T-helper 1 cell treated with Interleukin-12 subunit alpha and Interleukin-12 subunit beta and Interleukin-4 antibody, amounts not matched to agents 30 μg/mL and 1 μg/mL, for 36 hours (primary cell): ENCODE measurements around the gene PPP1CC.
A peak's percentile ranks its signal among the peaks of the same experiment; 100 is the strongest.
"Not testable (repeated sequence)": the region's sequence is repeated elsewhere in the genome, so short reads cannot be mapped to it uniquely, and the experiment has no call there.

Source experiments
- H3K27ac Mint-ChIP-seq: one replicate; pipeline ENCODE4 v1.8.0; 2021; ENCODE audit warnings: mild to moderate bottlenecking, mixed read lengths
- H3K27me3 Mint-ChIP-seq: one replicate; pipeline ENCODE4 v1.8.0; 2021; ENCODE audit warnings: low read depth, mixed read lengths
- H3K36me3 Mint-ChIP-seq: one replicate; pipeline ENCODE4 v1.8.0; 2021; ENCODE audit warnings: low read depth, mixed read lengths
- H3K4me1 Mint-ChIP-seq: one replicate; pipeline ENCODE4 v1.8.0; 2021; ENCODE audit warnings: low read depth, mixed read lengths
- H3K4me3 Mint-ChIP-seq: one replicate; pipeline ENCODE4 v1.8.0; 2021; ENCODE audit warnings: mild to moderate bottlenecking, moderate library complexity, mixed read lengths
- H3K9me3 Mint-ChIP-seq: one replicate; pipeline ENCODE4 v1.8.0; 2021; ENCODE audit warnings: mixed read lengths

Gene PPP1CC

GRCh38 chr12:110766311-110767154, 23.8 kb upstream of the PPP1CC start:
- Mint-ChIP-seq H3K27me3 (no peaks in the 10 kb centered on the region), H3K9me3 (peaks cover 10% of the 10 kb centered on the region), H3K4me3 (no peak overlapping the region), H3K27ac (no peak overlapping the region), H3K4me1 (peaks cover 8% of the 10 kb centered on the region), H3K36me3 (no peaks in the 10 kb centered on the region)

- not testable (repeated sequence) for H3K4me3 Mint-ChIP-seq, H3K4me1 Mint-ChIP-seq, H3K27ac Mint-ChIP-seq, H3K27me3 Mint-ChIP-seq, H3K36me3 Mint-ChIP-seq
- H3K9me3 Mint-ChIP-seq: peaks cover 10% of the 10 kb centered on the region
Observed at GRCh38 chr12:110765572-110765971, 22.9 kb upstream of the PPP1CC start.

- no peaks in the 10 kb centered on the region for H3K36me3 Mint-ChIP-seq
- H3K4me1 Mint-ChIP-seq: peaks cover 6% of the 10 kb centered on the region
- H3K4me3 Mint-ChIP-seq: no peak overlapping the region
- no peak overlapping the region for H3K27ac Mint-ChIP-seq
- H3K9me3 Mint-ChIP-seq: peaks cover 9% of the 10 kb centered on the region
- H3K27me3 Mint-ChIP-seq: no peaks in the 10 kb centered on the region
Observed at GRCh38 chr12:110765111-110765510, 22.4 kb upstream of the PPP1CC start.

- no peaks in the 10 kb centered on the region for H3K36me3 Mint-ChIP-seq
- no peak overlapping the region for H3K27ac Mint-ChIP-seq
- peaks cover 6% of the 10 kb centered on the region for H3K4me1 Mint-ChIP-seq
- no peaks in the 10 kb centered on the region for H3K27me3 Mint-ChIP-seq
- peaks cover under 1% of the 10 kb centered on the region for H3K9me3 Mint-ChIP-seq
- no peak overlapping the region for H3K4me3 Mint-ChIP-seq
Observed at GRCh38 chr12:110763583-110763982, 20.9 kb upstream of the PPP1CC start.

GRCh38 chr12:110762891-110763290, 20.2 kb upstream of the PPP1CC start:
- peaks cover 6% of the 10 kb centered on the region for H3K4me1 Mint-ChIP-seq
- H3K27ac Mint-ChIP-seq: no peak overlapping the region
- H3K36me3 Mint-ChIP-seq: no peaks in the 10 kb centered on the region
- no peaks in the 10 kb centered on the region for H3K27me3 Mint-ChIP-seq
- H3K4me3 Mint-ChIP-seq: no peak overlapping the region
- no peaks in the 10 kb centered on the region for H3K9me3 Mint-ChIP-seq

GRCh38 chr12:110760204-110760609, 17.5 kb upstream of the PPP1CC start:
- no peak overlapping the region for H3K27ac Mint-ChIP-seq
- no peaks in the 10 kb centered on the region for H3K9me3 Mint-ChIP-seq
- no peak overlapping the region for H3K4me3 Mint-ChIP-seq
- no peaks in the 10 kb centered on the region for H3K27me3 Mint-ChIP-seq
- peaks cover 9% of the 10 kb centered on the region for H3K4me1 Mint-ChIP-seq
- no peaks in the 10 kb centered on the region for H3K36me3 Mint-ChIP-seq

- peaks cover 9% of the 10 kb centered on the region for H3K4me1 Mint-ChIP-seq
- no peaks in the 10 kb centered on the region for H3K9me3 Mint-ChIP-seq
- H3K4me3 Mint-ChIP-seq: no peak overlapping the region
- no peak overlapping the region for H3K27ac Mint-ChIP-seq
- no peaks in the 10 kb centered on the region for H3K27me3 Mint-ChIP-seq
- H3K36me3 Mint-ChIP-seq: no peaks in the 10 kb centered on the region
Observed at GRCh38 chr12:110758922-110759321, 16.2 kb upstream of the PPP1CC start.

- no peak overlapping the region for H3K4me3 Mint-ChIP-seq
- peaks cover 6% of the 10 kb centered on the region for H3K4me1 Mint-ChIP-seq
- H3K36me3 Mint-ChIP-seq: no peaks in the 10 kb centered on the region
- H3K27ac Mint-ChIP-seq: no peak overlapping the region
- no peaks in the 10 kb centered on the region for H3K27me3 Mint-ChIP-seq
- no peaks in the 10 kb centered on the region for H3K9me3 Mint-ChIP-seq
Observed at GRCh38 chr12:110756611-110757010, 13.9 kb upstream of the PPP1CC start.

- Mint-ChIP-seq H3K9me3 (no peaks in the 10 kb centered on the region), H3K4me3 (no peak overlapping the region), H3K4me1 (peaks cover 6% of the 10 kb centered on the region), H3K36me3 (no peaks in the 10 kb centered on the region), H3K27ac (no peak overlapping the region), H3K27me3 (no peaks in the 10 kb centered on the region)
Observed at GRCh38 chr12:110754101-110754793, 11.6 kb upstream of the PPP1CC start.

GRCh38 chr12:110750784-110751461, 8.2 kb upstream of the PPP1CC start:
- H3K36me3 Mint-ChIP-seq: no peaks in the 10 kb centered on the region
- no peaks in the 10 kb centered on the region for H3K9me3 Mint-ChIP-seq
- no peak overlapping the region for H3K27ac Mint-ChIP-seq

GRCh38 chr12:110746550-110746949, 3.9 kb upstream of the PPP1CC start:
- Mint-ChIP-seq H3K36me3 (peaks cover 3% of the 10 kb centered on the region), H3K9me3 (no peaks in the 10 kb centered on the region), H3K4me3 (no peak overlapping the region), H3K4me1 (peaks cover 12% of the 10 kb centered on the region), H3K27ac (no peak overlapping the region), H3K27me3 (no peaks in the 10 kb centered on the region)

More at GRCh38 chr12:110750784-110751461, 8.2 kb upstream of the PPP1CC start:
- Mint-ChIP-seq H3K27me3 (no peaks in the 10 kb centered on the region), H3K4me1 (no peaks in the 10 kb centered on the region), H3K4me3 (no peak overlapping the region)

GRCh38 chr12:110745542-110746284, 3.0 kb upstream of the PPP1CC start:
- Mint-ChIP-seq H3K9me3 (no peaks in the 10 kb centered on the region), H3K27me3 (no peaks in the 10 kb centered on the region), H3K36me3 (peaks cover 7% of the 10 kb centered on the region), H3K4me1 (peaks cover 14% of the 10 kb centered on the region), H3K4me3 (no peak overlapping the region), H3K27ac (no peak overlapping the region)

- Mint-ChIP-seq H3K27me3 (no peaks in the 10 kb centered on the region), H3K4me3 (no peak overlapping the region), H3K27ac (no peak overlapping the region)
Observed at GRCh38 chr12:110744601-110745264, 2.0 kb upstream of the PPP1CC start.

GRCh38 chr12:110744151-110744571, 1.5 kb upstream of the PPP1CC start:
- peak overlapping the region; percentile 99 for H3K4me3 Mint-ChIP-seq
- H3K9me3 Mint-ChIP-seq: no peaks in the 10 kb centered on the region
- peak overlapping the region; percentile 38 for H3K27ac Mint-ChIP-seq
- H3K36me3 Mint-ChIP-seq: peaks cover 14% of the 10 kb centered on the region
- H3K4me1 Mint-ChIP-seq: peaks cover 26% of the 10 kb centered on the region
- no peaks in the 10 kb centered on the region for H3K27me3 Mint-ChIP-seq

More at GRCh38 chr12:110744601-110745264, 2.0 kb upstream of the PPP1CC start:
- peaks cover 13% of the 10 kb centered on the region for H3K36me3 Mint-ChIP-seq
- H3K9me3 Mint-ChIP-seq: no peaks in the 10 kb centered on the region
- peaks cover 21% of the 10 kb centered on the region for H3K4me1 Mint-ChIP-seq
